Measurements from ENCODE around the gene POLR2J3.
"Not testable (repeated sequence)": the region's sequence is repeated elsewhere in the genome, so short reads cannot be mapped to it uniquely, and the experiment has no call there.

POLR2J3 gene

GRCh38 chr7:102572261-102573239, at the start of gene POLR2J3:
Gene POLR2J3, minus strand, starts transcription at chr7:102572583. Its CDS starts 62 bp downstream, at chr7:102572521.
- peak; percentile 93 to 100 for DNase-seq (ENCODE audit: low read depth in 2 of 2)

- DNase-seq (ENCODE audit: low read depth in 2 of 2): not testable (repeated sequence)
Measured at GRCh38 chr7:102618122-102618521, 45.7 kb upstream of the POLR2J3 start.

GRCh38 chr7:102616507-102617125, 44.2 kb upstream of the POLR2J3 start, which contains the start of gene RASA4:
Gene RASA4, minus strand, starts transcription at chr7:102616756. Its CDS starts 67 bp downstream, at chr7:102616689.
- peak in 1 of 2 donors; percentile 14 for DNase-seq (ENCODE audit: low read depth in 2 of 2)

GRCh38 chr7:102615930-102616329, 43.5 kb upstream of the POLR2J3 start:
- DNase-seq (ENCODE audit: low read depth in 2 of 2): not testable (repeated sequence)

- DNase-seq (ENCODE audit: low read depth in 2 of 2): not testable (repeated sequence)
Measured at GRCh38 chr7:102614873-102615272, 42.5 kb upstream of the POLR2J3 start.

- DNase-seq (ENCODE audit: low read depth in 2 of 2): not testable (repeated sequence)
Measured at GRCh38 chr7:102614346-102614697, 41.9 kb upstream of the POLR2J3 start.

GRCh38 chr7:102613575-102614345, 41.4 kb upstream of the POLR2J3 start:
- DNase-seq (ENCODE audit: low read depth in 2 of 2): not testable (repeated sequence)

GRCh38 chr7:102611675-102612325, 39.4 kb upstream of the POLR2J3 start:
- not testable (repeated sequence) for DNase-seq (ENCODE audit: low read depth in 2 of 2)

- DNase-seq (ENCODE audit: low read depth in 2 of 2): not testable (repeated sequence)
Measured at GRCh38 chr7:102611013-102611674, 38.8 kb upstream of the POLR2J3 start.

- DNase-seq (ENCODE audit: low read depth in 2 of 2): not testable (repeated sequence)
Measured at GRCh38 chr7:102610441-102610840, 38.1 kb upstream of the POLR2J3 start.

GRCh38 chr7:102609734-102610133, 37.4 kb upstream of the POLR2J3 start:
- not testable (repeated sequence) for DNase-seq (ENCODE audit: low read depth in 2 of 2)

- DNase-seq (ENCODE audit: low read depth in 2 of 2): not testable (repeated sequence)
Measured at GRCh38 chr7:102606848-102607247, 34.5 kb upstream of the POLR2J3 start.

- not testable (repeated sequence) for DNase-seq (ENCODE audit: low read depth in 2 of 2)
Measured at GRCh38 chr7:102604431-102605145, 32.2 kb upstream of the POLR2J3 start.

- DNase-seq (ENCODE audit: low read depth in 2 of 2): not testable (repeated sequence)
Measured at GRCh38 chr7:102602317-102602716, 29.9 kb upstream of the POLR2J3 start.

GRCh38 chr7:102599699-102600098, 27.3 kb upstream of the POLR2J3 start:
- DNase-seq (ENCODE audit: low read depth in 2 of 2): not testable (repeated sequence)

- DNase-seq (ENCODE audit: low read depth in 2 of 2): not testable (repeated sequence)
Measured at GRCh38 chr7:102596036-102596435, 23.7 kb upstream of the POLR2J3 start.

GRCh38 chr7:102593637-102594334, 21.4 kb upstream of the POLR2J3 start:
- not testable (repeated sequence) for DNase-seq (ENCODE audit: low read depth in 2 of 2)

- DNase-seq (ENCODE audit: low read depth in 2 of 2): not testable (repeated sequence)
Measured at GRCh38 chr7:102592477-102593019, 20.2 kb upstream of the POLR2J3 start.

GRCh38 chr7:102589857-102590256, 17.5 kb upstream of the POLR2J3 start:
- not testable (repeated sequence) for DNase-seq (ENCODE audit: low read depth in 2 of 2)

Data from activated CD8-positive, alpha-beta memory T cell treated with anti-CD3 and anti-CD28 coated beads for 4 hours (primary cell).